HepG2 (cell line): ENCODE data around the gene CDC20. TPM values are rescaled to one million over a fixed set of nuclear protein-coding genes. Genes with fewer than 3 reads are reported as not detected.

Source experiments
- FOXK1 ChIP-seq: sonication (generic); formaldehyde crosslinking; IDR thresholded peaks from 2 replicates; pipeline ENCODE4 v1.4.0; 2020; ENCODE audit warnings: low read depth, missing genetic modification reagents, borderline replicate concordance
- HNF4G ChIP-seq, 2 experiments: sonication (generic) in 1 of 2; formaldehyde crosslinking in 1 of 2; IDR thresholded peaks; 2 replicates each; pipeline versions ENCODE4 v1.4.0 to v1.6.1; 2011 to 2020; ENCODE audit warnings: borderline replicate concordance in 2 of 2, low read depth in 2 of 2, mild to moderate bottlenecking in 2 of 2, low read length in 1 of 2, missing genetic modification reagents in 1 of 2, moderate library complexity in 1 of 2
- ZFP62 ChIP-seq: sonication (generic); formaldehyde crosslinking; IDR thresholded peaks from 2 replicates; pipeline ENCODE4 v1.4.0; 2020; ENCODE audit warnings: missing genetic modification reagents
- ZNF326 ChIP-seq: sonication (generic); formaldehyde crosslinking; IDR thresholded peaks from 2 replicates; pipeline ENCODE4 v1.4.0; 2020; ENCODE audit warnings: missing genetic modification reagents, borderline replicate concordance
- ZNF552 ChIP-seq: sonication (generic); formaldehyde crosslinking; IDR thresholded peaks from 2 replicates; pipeline ENCODE4 v1.9.0; 2022; ENCODE audit warnings: missing genetic modification reagents, mild to moderate bottlenecking, borderline replicate concordance
- polyA plus RNA-seq, 8 experiments: library from polyadenylated mRNA; depleted of rRNA in 3 of 8; stranded (reverse) in 7 of 8; unstranded in 1 of 8; fragments of >200 nt; fragmentation: Illumina TruSeq in 4 of 8; extraction: Trizol in 4 of 8; gene quantifications; 2 replicates each; pipeline versions ENCODE4 v1.2.1 to v1.2.3, GENCODE V29; 2011 to 2016; ENCODE audit warnings: low read depth in 4 of 8, missing spikeins in 1 of 8, mixed read lengths in 1 of 8; ENCODE audit not compliant: insufficient read depth in 1 of 8
- total RNA-seq, 5 experiments: library from RNA; depleted of rRNA; stranded (reverse); fragments of >200 nt; fragmentation: Illumina TruSeq; extraction: Trizol; gene quantifications; 2 replicates each; pipeline ENCODE4 v1.2.3, GENCODE V29; 2016; ENCODE audit warnings: low read depth in 1 of 5
- TF ChIP-seq, protein P1 (sequence below): IDR thresholded peaks from 2 replicates; pipeline ENCODE4 v1.6.1; 2016
- TF ChIP-seq, protein P2 (sequence below): sonication (generic); formaldehyde crosslinking; IDR thresholded peaks from 2 replicates; pipeline ENCODE4 v1.8.1; 2022; ENCODE audit warnings: low read depth, mild to moderate bottlenecking, missing genetic modification reagents
- TF ChIP-seq, protein P3 (sequence below), 2 experiments: fragments of 450-650 bp in 1 of 2; sonication (generic) in 1 of 2; formaldehyde crosslinking; IDR thresholded peaks; 2 replicates each; pipeline versions ENCODE4 v1.5.0 to v1.8.0; 2020 to 2022; ENCODE audit warnings: mild to moderate bottlenecking in 1 of 2, missing genetic modification reagents in 1 of 2

The CDC20 gene
- total and polyA plus RNA-seq, 2 of the 13 experiments (the other 11 are each of a cell fraction or from before 2014, with no cell fraction given) = 57.9 to 90.0 TPM

DNA sequence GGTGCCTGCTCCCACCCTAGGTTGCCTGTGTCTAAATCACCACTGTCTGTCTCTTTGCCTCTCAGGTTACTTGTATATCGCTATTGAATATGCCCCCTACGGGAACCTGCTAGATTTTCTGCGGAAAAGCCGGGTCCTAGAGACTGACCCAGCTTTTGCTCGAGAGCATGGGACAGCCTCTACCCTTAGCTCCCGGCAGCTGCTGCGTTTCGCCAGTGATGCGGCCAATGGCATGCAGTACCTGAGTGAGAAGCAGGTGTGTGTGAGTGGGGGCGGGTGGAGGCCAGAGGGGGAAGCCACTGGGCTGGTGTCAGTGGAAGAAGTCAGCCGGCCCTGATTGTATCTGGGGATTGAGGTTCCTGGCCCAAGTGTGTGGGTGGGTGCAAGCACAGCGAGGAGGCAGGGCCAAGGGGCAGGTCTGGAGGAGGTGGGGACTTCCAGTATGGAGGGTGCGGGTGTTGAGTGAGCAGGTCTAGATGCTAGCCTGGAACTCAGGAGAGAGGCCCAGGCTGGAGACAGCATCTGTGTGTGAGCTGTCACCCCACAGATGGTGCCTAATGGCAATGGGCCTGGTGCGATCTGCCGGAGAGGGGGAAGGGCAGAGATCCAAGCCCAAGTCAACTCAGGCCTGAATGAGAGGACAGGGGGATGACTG is 40.8 kb upstream of the CDC20 start (continued):
- TF ChIP-seq, protein P1, sequence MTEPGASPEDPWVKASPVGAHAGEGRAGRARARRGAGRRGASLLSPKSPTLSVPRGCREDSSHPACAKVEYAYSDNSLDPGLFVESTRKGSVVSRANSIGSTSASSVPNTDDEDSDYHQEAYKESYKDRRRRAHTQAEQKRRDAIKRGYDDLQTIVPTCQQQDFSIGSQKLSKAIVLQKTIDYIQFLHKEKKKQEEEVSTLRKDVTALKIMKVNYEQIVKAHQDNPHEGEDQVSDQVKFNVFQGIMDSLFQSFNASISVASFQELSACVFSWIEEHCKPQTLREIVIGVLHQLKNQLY (CRISPR knock-in tag) = no peak
- no peak for TF ChIP-seq HNF4G (IDR thresholded peaks at IDR 0.05; ENCODE audit: borderline replicate concordance, low read depth, low read length)
- TF ChIP-seq HNF4G (CRISPR knock-in tag; IDR thresholded peaks at IDR 0.05; ENCODE audit: borderline replicate concordance, low read depth) = no peak
- TF ChIP-seq, protein P2, sequence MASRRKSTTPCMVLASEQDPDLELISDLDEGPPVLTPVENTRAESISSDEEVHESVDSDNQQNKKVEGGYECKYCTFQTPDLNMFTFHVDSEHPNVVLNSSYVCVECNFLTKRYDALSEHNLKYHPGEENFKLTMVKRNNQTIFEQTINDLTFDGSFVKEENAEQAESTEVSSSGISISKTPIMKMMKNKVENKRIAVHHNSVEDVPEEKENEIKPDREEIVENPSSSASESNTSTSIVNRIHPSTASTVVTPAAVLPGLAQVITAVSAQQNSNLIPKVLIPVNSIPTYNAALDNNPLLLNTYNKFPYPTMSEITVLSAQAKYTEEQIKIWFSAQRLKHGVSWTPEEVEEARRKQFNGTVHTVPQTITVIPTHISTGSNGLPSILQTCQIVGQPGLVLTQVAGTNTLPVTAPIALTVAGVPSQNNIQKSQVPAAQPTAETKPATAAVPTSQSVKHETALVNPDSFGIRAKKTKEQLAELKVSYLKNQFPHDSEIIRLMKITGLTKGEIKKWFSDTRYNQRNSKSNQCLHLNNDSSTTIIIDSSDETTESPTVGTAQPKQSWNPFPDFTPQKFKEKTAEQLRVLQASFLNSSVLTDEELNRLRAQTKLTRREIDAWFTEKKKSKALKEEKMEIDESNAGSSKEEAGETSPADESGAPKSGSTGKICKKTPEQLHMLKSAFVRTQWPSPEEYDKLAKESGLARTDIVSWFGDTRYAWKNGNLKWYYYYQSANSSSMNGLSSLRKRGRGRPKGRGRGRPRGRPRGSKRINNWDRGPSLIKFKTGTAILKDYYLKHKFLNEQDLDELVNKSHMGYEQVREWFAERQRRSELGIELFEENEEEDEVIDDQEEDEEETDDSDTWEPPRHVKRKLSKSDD (CRISPR knock-in tag) = no peak
- TF ChIP-seq ZNF326 (CRISPR knock-in tag) = no peak
- TF ChIP-seq ZFP62 (CRISPR knock-in tag) = no peak
- TF ChIP-seq, protein P3, sequence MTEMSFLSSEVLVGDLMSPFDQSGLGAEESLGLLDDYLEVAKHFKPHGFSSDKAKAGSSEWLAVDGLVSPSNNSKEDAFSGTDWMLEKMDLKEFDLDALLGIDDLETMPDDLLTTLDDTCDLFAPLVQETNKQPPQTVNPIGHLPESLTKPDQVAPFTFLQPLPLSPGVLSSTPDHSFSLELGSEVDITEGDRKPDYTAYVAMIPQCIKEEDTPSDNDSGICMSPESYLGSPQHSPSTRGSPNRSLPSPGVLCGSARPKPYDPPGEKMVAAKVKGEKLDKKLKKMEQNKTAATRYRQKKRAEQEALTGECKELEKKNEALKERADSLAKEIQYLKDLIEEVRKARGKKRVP (CRISPR knock-in tag; IDR thresholded peaks at IDR 0.05) = no peak
- TF ChIP-seq FOXK1 (CRISPR knock-in tag) = no peak
- no peak for TF ChIP-seq ZNF552 (CRISPR knock-in tag)
- TF ChIP-seq, all 625 proteins: peak for 0
